Hippocampal formation (tissue), 2 donors: Measurements from ENCODE around the gene ODAD2.
A peak's percentile ranks its signal among the peaks of the same experiment; 100 is the strongest.
"Not testable (repeated sequence)": the region's sequence is repeated elsewhere in the genome, so short reads cannot be mapped to it uniquely, and the experiment has no call there.

Experiments
- DNase-seq, 2 donors: peaks; one replicate each; lab custom pipeline; 2025; lab: John Stamatoyannopoulos, UW

Gene ODAD2

GRCh38 chr10:27998954-27999275 is at the start of gene ODAD2:
Gene ODAD2 (minus strand): TSS chr10:27999079. CDS start chr10:27995142, 3,937 bp downstream.
- DNase-seq = no peak

- DNase-seq = no peak
Measured at GRCh38 chr10:28047061-28047460, 48.2 kb upstream of the ODAD2 start.

GRCh38 chr10:28046579-28046978 is 47.7 kb upstream of the ODAD2 start:
- DNase-seq = no peak

GRCh38 chr10:28043941-28044340 is 45.1 kb upstream of the ODAD2 start:
- no peak for DNase-seq

- no peak for DNase-seq
Measured at GRCh38 chr10:28036587-28036986, 37.7 kb upstream of the ODAD2 start.

GRCh38 chr10:28020993-28021982 is 22.4 kb upstream of the ODAD2 start:
- no peak for DNase-seq

- no peak for DNase-seq
Measured at GRCh38 chr10:28020080-28020860, 21.4 kb upstream of the ODAD2 start.

GRCh38 chr10:28014651-28015050 is 15.8 kb upstream of the ODAD2 start:
- no peak for DNase-seq

- DNase-seq = no peak
Measured at GRCh38 chr10:28012990-28013515, 14.2 kb upstream of the ODAD2 start.

GRCh38 chr10:28010821-28011220 is 11.9 kb upstream of the ODAD2 start:
- DNase-seq = no peak

GRCh38 chr10:28008054-28008453 is 9.2 kb upstream of the ODAD2 start:
- no peak for DNase-seq

- no peak for DNase-seq
Measured at GRCh38 chr10:28001353-28001752, 2.5 kb upstream of the ODAD2 start.

- DNase-seq = peak in 1 of 2 donors; percentile 19
Measured at GRCh38 chr10:27998178-27998953, 513 bp downstream of the ODAD2 start.

GRCh38 chr10:27997865-27998177 is 1.1 kb downstream of the ODAD2 start:
- no peak for DNase-seq

- DNase-seq = no peak
Measured at GRCh38 chr10:27995311-27995710, 3.6 kb downstream of the ODAD2 start.

- DNase-seq = not testable (repeated sequence)
Measured at GRCh38 chr10:27989357-27989756, 9.5 kb downstream of the ODAD2 start.

- no peak for DNase-seq
Measured at GRCh38 chr10:27986821-27987220, 12.1 kb downstream of the ODAD2 start.

- no peak for DNase-seq
Measured at GRCh38 chr10:27982875-27983543, 15.9 kb downstream of the ODAD2 start.

GRCh38 chr10:27981744-27982143 is 17.1 kb downstream of the ODAD2 start:
- DNase-seq = no peak

- DNase-seq = not testable (repeated sequence)
Measured at GRCh38 chr10:27970795-27971194, 28.1 kb downstream of the ODAD2 start.

GRCh38 chr10:27969931-27970330 is 28.9 kb downstream of the ODAD2 start:
- DNase-seq = not testable (repeated sequence)
